GM12864 (cell line): ENCODE data around the gene FLT1.

ENCODE experiments used
- DNase-seq: peaks from one replicate; pipeline ENCODE4 v3.0.0-alpha.2; 2011; ENCODE audit warnings: low read depth
- H3K4me3 ChIP-seq: 2 replicates; pipeline ENCODE4 v1.5.1; 2011; ENCODE audit warnings: mild to moderate bottlenecking, low read depth, low read length, control low read depth
- CTCF ChIP-seq: IDR thresholded peaks from 2 replicates; pipeline ENCODE4 v1.5.1; 2011; ENCODE audit warnings: low read depth, mild to moderate bottlenecking, moderate library complexity, low read length, control low read depth, inconsistent platforms; ENCODE audit errors: missing control alignments

Gene FLT1

DNA sequence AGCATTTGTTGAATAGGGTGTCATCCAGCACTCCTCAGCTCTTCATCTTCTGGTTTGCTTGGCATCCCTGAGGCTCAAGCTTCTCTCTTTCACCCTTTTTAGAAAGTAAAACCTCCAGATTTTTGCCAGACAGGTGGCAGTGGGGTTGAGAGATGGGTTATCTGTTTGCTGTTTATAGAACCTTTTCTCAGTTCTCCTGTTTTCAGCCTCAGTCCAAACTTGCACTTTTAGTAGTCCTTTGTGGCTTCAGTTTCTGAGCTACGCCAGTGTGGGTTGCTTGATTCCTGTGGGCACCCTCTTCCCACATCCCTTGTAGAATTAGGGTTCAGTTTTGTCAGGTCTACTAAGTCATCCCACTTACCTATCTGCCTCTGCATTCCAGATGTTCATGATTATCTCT, 208.7 kb downstream of the FLT1 start:
- H3K4me3 ChIP-seq, result no peak overlapping the region
- TF ChIP-seq CTCF, result no peak
- DNase-seq, result peak; percentile 30

- no peak for DNase-seq
- H3K4me3 ChIP-seq, result no peak overlapping the region
- no peak for TF ChIP-seq CTCF
Observed at GRCh38 chr13:28283600-28283999, 211.3 kb downstream of the FLT1 start.

DNA sequence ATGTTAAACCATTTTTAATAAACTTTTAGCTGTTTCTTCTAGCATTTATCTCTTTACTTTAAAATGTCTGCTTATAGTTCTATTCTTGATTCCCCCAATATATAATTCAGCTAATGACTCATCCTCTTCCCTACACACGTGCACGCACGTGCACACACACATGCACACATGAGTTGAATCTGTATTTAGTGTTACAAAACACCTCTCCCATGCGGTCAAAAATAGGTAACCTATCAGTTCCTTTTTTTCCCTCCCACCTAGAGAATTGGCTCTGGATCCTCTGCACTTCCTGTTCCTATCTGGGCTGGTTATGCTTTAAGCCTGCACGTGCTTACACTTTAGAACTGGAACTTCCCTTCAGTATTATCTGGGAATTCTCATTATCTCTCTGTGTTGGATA, 212.5 kb downstream of the FLT1 start:
- peak; percentile 29 for DNase-seq
- TF ChIP-seq CTCF, result no peak
- H3K4me3 ChIP-seq, result no peak overlapping the region

DNA sequence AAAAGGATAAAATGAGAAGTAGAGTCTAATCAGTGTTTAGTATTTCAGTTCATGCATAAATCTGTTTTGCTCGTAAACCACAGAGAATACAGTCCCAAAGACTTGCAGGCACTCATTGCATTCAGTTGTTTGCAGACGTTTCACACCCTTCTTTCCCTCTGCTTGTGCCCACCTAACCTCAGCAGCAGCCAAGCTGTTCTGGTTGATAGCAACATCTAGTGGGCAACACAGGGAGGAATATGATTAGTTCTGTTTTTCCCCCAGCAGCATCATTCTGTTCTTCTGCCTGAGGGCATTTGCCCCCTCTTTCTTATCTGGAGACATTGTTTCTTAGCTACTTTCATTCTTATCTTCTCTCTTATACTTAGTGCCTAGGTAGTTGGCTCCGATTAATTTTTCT, 221.0 kb downstream of the FLT1 start:
- TF ChIP-seq CTCF, result peak; percentile 13
- no peak overlapping the region for H3K4me3 ChIP-seq
- DNase-seq, result no peak

- no peak overlapping the region for H3K4me3 ChIP-seq
- no peak for TF ChIP-seq CTCF
- no peak for DNase-seq
Observed at GRCh38 chr13:28271056-28271840, 223.7 kb downstream of the FLT1 start.

DNA sequence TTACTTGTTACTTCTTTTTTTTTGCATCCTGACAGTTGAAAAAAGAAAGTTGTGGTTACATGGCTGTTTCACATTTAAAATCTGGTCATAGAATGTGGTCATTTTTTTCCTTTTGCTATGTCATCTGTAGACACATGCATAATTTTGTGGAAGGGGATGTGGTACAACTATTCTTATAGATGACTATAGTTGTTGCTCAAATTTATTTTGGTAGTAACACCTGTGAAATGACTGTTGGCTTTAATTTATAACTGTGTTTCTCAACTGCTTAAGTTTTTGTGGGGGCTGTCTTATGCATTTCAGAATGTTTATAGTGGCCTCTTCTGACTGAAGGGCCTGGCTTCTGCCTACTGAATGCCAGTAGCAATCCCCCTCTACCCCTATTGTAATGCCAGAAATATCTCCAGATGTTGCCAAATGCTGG, 226.1 kb downstream of the FLT1 start:
- peak; percentile 86 for DNase-seq
- TF ChIP-seq CTCF, result no peak

GRCh38 chr13:28267497-28267896, 227.4 kb downstream of the FLT1 start:
- no peak for TF ChIP-seq CTCF
- no peak overlapping the region for H3K4me3 ChIP-seq
- DNase-seq, result no peak

More for the DNA sequence above, 226.1 kb downstream of the FLT1 start:
- no peak overlapping the region for H3K4me3 ChIP-seq
